ENCODE data around the gene JMJD4. TPM values are rescaled to one million over a fixed set of nuclear protein-coding genes. Genes with fewer than 3 reads are reported as not detected.

The JMJD4 gene, protein sequence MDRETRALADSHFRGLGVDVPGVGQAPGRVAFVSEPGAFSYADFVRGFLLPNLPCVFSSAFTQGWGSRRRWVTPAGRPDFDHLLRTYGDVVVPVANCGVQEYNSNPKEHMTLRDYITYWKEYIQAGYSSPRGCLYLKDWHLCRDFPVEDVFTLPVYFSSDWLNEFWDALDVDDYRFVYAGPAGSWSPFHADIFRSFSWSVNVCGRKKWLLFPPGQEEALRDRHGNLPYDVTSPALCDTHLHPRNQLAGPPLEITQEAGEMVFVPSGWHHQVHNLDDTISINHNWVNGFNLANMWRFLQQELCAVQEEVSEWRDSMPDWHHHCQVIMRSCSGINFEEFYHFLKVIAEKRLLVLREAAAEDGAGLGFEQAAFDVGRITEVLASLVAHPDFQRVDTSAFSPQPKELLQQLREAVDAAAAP
- 26.6 TPM for total RNA-seq (ENCODE audit: unreplicated experiment)
- long read RNA-seq, transcript JMJD4-201 (6 exons, 2,595 nt), result major isoform, 16 of 20 reads
- long read RNA-seq, partial matches to known transcripts, result 0 of 20 reads
- long read RNA-seq, other reads (novel, unspliced or antisense), result 3 of 20 reads

DNA sequence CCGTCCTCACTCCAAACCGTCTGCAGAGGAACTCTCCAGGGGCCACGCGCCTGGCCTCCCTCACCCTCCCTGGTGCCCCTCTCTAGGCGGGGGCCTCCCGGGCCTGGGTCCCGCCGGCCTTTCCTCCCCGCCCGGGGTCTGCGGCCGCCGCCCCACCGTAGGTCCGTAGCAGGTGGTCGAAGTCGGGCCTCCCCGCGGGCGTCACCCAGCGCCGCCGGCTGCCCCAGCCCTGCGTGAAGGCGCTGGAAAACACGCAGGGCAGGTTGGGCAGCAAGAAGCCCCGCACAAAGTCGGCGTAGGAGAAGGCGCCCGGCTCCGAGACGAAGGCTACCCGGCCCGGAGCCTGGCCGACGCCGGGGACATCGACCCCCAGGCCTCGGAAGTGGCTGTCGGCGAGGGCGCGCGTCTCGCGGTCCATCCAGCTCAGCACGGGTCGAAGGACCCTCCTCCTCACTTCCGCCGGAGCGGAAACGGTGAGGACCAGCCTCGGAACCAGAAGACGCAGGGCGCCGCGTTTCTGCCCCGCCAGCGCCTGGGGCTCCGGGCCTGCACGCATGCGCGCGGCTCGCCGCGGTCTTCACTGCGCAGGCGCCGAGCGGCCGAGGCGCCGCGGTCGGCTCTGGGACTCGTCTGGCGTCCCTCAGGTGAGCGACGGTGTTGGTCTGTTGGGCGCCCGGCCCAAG lies at the start of gene JMJD4, which contains the start of gene SNAP47:
TSS of gene JMJD4 (minus strand) at position 447 of the 683 bp plus-strand sequence. CDS start at position 418, 29 bp downstream.
TSS of gene SNAP47 (plus strand) at position 580 of the 683 bp plus-strand sequence. CDS start 12,302 bp downstream, outside the sequence.
- Mint-ChIP-seq H3K27me3 (ENCODE audit: unreplicated experiment) (peaks cover 4% of the 10 kb centered on the region), H3K36me3 (ENCODE audit: unreplicated experiment) (peaks cover 6% of the 10 kb centered on the region)
- TF ChIP-seq, protein P1, sequence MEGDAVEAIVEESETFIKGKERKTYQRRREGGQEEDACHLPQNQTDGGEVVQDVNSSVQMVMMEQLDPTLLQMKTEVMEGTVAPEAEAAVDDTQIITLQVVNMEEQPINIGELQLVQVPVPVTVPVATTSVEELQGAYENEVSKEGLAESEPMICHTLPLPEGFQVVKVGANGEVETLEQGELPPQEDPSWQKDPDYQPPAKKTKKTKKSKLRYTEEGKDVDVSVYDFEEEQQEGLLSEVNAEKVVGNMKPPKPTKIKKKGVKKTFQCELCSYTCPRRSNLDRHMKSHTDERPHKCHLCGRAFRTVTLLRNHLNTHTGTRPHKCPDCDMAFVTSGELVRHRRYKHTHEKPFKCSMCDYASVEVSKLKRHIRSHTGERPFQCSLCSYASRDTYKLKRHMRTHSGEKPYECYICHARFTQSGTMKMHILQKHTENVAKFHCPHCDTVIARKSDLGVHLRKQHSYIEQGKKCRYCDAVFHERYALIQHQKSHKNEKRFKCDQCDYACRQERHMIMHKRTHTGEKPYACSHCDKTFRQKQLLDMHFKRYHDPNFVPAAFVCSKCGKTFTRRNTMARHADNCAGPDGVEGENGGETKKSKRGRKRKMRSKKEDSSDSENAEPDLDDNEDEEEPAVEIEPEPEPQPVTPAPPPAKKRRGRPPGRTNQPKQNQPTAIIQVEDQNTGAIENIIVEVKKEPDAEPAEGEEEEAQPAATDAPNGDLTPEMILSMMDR (IDR thresholded peaks at IDR 0.05; ENCODE audit: partially characterized antibody, unreplicated experiment), result no peak

DNA sequence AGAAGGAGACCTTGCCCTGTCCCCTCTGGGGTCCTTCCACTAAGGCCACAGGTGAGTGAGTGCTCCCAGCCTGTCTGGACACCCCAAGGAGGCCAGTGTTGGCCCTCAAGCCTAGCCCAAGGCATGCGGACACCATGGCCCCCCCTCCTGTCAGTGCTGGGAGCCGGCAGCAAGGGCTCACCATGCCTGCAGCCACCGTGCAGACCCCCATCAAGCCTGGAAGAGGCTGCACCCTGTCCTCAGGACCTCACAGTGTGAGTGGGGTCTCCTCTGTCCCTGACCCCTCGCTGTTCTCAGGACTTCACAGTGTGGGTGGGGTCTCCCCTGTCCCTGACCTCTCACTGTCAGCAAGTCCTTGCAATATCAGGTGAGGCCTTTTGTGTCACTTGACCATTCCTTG lies 47.1 kb upstream of the JMJD4 start:
- TF ChIP-seq, protein P1 (IDR thresholded peaks at IDR 0.05; ENCODE audit: partially characterized antibody, unreplicated experiment), result no peak
- H3K27me3 Mint-ChIP-seq (ENCODE audit: unreplicated experiment), result peaks cover 3% of the 10 kb centered on the region

More for the DNA sequence above, at the start of gene JMJD4, which contains the start of gene SNAP47:
- Mint-ChIP-seq H3K4me1 (ENCODE audit: low read depth, unreplicated experiment) (peaks cover 8% of the 10 kb centered on the region), H3K9me3 (ENCODE audit: unreplicated experiment) (peaks cover 5% of the 10 kb centered on the region), H3K27ac (ENCODE audit: unreplicated experiment) (peak within 1 kb of the TSS; percentile 86), H3K4me3 (ENCODE audit: unreplicated experiment) (peak within 1 kb of the TSS; percentile 93)
- DNase-seq, result peak; percentile 93

DNA sequence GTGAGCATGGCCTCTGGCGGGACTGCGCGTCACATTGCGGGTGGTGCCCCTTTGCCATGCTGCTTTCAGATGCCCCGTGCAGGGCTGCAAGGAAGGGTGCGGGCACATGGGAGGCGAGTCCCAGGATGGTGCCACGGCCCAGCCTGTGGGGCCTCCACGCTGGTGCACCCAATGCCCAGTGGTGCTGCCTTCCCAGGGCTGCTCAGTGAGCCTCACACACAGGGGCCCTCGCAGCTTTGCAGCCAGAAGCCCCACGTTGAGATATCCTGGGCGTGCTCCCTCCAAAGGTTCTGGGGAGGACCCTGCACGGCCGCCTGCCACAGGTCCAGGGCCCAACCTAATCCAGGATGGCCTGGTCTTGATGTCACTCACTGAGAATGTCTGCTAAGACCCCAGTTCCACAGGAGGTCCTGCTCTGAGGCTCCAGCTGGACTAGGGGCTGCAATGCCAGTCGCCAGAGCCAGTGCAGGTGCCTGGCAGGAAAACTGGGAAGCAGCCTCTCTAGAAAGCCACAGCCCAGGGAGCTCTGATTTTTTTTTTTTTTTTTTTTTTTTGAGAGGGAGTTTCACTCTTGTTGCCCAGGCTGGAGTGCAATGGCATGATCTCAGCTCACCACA lies 46.3 kb upstream of the JMJD4 start:
- TF ChIP-seq, protein P1 (IDR thresholded peaks at IDR 0.05; ENCODE audit: partially characterized antibody, unreplicated experiment), result no peak
- Mint-ChIP-seq H3K4me1 (ENCODE audit: low read depth, unreplicated experiment) (peaks cover 3% of the 10 kb centered on the region), H3K27me3 (ENCODE audit: unreplicated experiment) (peaks cover 1% of the 10 kb centered on the region), H3K36me3 (ENCODE audit: unreplicated experiment) (no peaks in the 10 kb centered on the region), H3K4me3 (ENCODE audit: unreplicated experiment) (no peak overlapping the region), H3K27ac (ENCODE audit: unreplicated experiment) (no peak overlapping the region), H3K9me3 (ENCODE audit: unreplicated experiment) (peaks cover 2% of the 10 kb centered on the region)
- no peak for DNase-seq

More for the DNA sequence above, 47.1 kb upstream of the JMJD4 start:
- Mint-ChIP-seq H3K4me1 (ENCODE audit: low read depth, unreplicated experiment) (peaks cover 1% of the 10 kb centered on the region), H3K9me3 (ENCODE audit: unreplicated experiment) (peaks cover 2% of the 10 kb centered on the region), H3K36me3 (ENCODE audit: unreplicated experiment) (no peaks in the 10 kb centered on the region), H3K27ac (ENCODE audit: unreplicated experiment) (no peak overlapping the region), H3K4me3 (ENCODE audit: unreplicated experiment) (no peak overlapping the region)
- DNase-seq, result no peak

DNA sequence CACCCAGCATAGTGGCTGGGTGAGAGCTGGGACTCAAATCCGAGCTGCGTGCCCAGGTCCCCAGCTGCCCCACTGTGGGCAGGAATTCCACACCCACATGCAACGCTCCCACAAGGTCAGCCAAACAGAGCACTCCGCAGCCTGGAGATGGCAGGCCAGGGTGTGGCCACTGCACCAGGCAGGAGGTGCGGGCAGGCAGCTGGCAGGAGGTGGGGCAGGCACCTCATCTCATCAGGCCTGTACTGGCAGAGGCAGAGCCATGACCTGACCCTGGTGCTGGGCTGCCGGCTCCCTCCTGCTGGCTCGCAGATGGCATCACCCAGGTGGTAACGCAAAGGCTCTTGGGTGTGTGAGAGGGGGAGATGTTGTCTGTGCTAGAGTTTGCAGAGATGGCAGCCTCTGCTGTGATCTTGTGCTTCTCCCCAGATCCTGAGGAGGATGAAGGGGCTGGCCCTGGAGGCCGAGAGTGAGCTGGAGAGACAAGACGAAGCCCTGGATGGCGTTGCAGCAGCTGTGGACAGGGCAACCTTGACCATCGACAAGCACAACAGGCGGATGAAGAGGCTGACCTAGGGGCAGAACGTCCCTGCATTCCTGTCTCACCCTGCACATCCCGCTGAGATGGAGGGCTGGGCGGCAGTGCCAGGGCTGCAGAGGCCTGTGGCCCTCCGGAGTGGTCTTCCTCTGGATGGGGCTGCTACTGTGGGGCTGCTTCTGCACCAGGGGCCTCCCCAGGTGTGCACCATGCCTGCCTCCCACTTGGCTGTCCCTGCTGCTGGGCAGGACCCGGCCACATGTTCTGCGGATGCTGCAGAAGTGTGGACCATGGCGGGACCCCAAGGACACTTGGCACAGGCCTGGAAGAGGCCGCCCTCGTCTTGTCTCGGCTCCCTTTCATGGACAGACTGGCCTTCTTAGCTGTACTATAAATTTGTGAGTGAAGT lies 45.3 kb upstream of the JMJD4 start:
- no peak for DNase-seq
- H3K27me3 Mint-ChIP-seq (ENCODE audit: unreplicated experiment), result peaks cover 1% of the 10 kb centered on the region
- TF ChIP-seq, protein P1 (IDR thresholded peaks at IDR 0.05; ENCODE audit: partially characterized antibody, unreplicated experiment), result no peak
- H3K9me3 Mint-ChIP-seq (ENCODE audit: unreplicated experiment), result peaks cover 2% of the 10 kb centered on the region
- H3K4me1 Mint-ChIP-seq (ENCODE audit: low read depth, unreplicated experiment), result peaks cover 3% of the 10 kb centered on the region
- H3K4me3 Mint-ChIP-seq (ENCODE audit: unreplicated experiment), result no peak overlapping the region
- H3K27ac Mint-ChIP-seq (ENCODE audit: unreplicated experiment), result no peak overlapping the region
- no peaks in the 10 kb centered on the region for H3K36me3 Mint-ChIP-seq (ENCODE audit: unreplicated experiment)

Measured in glutamatergic neuron (in vitro differentiated cells).